Measurements from ENCODE around the gene PLIN3. TPM values are rescaled to one million over a fixed set of nuclear protein-coding genes. Genes with fewer than 3 reads are reported as not detected.
"Not testable (repeated sequence)": the region's sequence is repeated elsewhere in the genome, so short reads cannot be mapped to it uniquely, and the experiment has no call there.

The PLIN3 gene
- total and polyA plus RNA-seq, 2 of the 8 experiments (the other 6 are each of a cell fraction or from before 2014, with no cell fraction given), result 60.7 to 61.5 TPM

DNA sequence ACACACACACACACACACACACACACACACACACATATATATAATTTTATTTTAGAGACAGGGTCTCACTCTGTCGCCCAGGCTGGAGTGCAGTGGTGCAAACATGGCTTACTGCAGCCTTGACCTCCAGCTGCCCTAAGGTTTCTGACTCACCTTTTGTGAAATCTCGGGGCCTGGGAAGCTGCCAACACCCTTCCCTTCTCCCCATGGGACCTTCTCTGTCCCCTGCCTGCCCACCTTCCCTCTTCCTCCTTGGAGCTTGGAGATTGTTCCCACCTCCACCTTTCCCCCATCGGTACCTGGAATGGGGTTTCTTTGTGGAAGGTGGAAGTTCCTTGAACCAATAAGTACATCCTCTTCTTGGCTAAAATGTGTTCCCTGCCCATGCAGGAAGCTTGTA, 28.9 kb upstream of the PLIN3 start (continued):
- TF ChIP-seq KDM4A (IDR thresholded peaks at IDR 0.05; ENCODE audit: low read depth, low read length, severe bottlenecking) (no peak), EP300 (IDR thresholded peaks at IDR 0.05; ENCODE audit: borderline replicate concordance in 1 of 2, low read depth in 2 of 2, low read length in 2 of 2) (no peak), CBX8 (IDR thresholded peaks at IDR 0.05; ENCODE audit: borderline replicate concordance, low read depth, low read length) (no peak), POLR2AphosphoS5 (IDR thresholded peaks at IDR 0.05; ENCODE audit: low read depth, low read length) (no peak), MAFK (IDR thresholded peaks at IDR 0.05; ENCODE audit: low read depth, low read length) (no peak), SRF (IDR thresholded peaks at IDR 0.05; ENCODE audit: low read depth, low read length) (no peak)

DNA sequence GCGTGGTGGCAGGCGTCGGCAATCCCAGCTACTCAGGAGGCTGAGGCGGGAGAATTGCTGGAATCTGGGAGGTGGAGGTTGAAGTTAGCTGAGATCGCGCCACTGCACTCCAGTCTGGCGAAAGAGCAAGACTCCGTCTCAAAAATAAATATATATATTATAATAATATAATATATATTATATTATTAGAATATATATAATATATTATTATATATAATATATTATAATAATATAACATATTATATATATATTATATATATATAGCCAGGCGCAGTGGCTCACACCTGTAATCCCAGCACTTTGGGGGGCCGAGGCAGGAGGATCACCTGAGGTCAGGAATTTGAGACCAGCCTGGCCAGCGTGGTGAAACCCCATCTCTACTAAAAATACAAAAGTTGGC, 25.5 kb upstream of the PLIN3 start:
- DNase-seq (ENCODE audit: low read depth in 1 of 2, low spot score in 2 of 2); H4K20me1 ChIP-seq (replicated peaks in 1 of 2; ENCODE audit: control insufficient read depth in 1 of 2, insufficient read depth in 2 of 2, low read length in 2 of 2); H3K27ac ChIP-seq (ENCODE audit: low read depth, low read length); FAIRE-seq; POLR2A ChIA-PET (ENCODE audit: partially characterized antibody); H3K4ac ChIP-seq (replicated peaks; ENCODE audit: insufficient read length, low read depth, low read length); H2AK5ac ChIP-seq (ENCODE audit: low read depth, low read length); H2BK20ac ChIP-seq (ENCODE audit: low read length); H3K18ac ChIP-seq (ENCODE audit: extremely low read depth, low read length); H4K5ac ChIP-seq (ENCODE audit: insufficient read length, low read depth, low read length); H3K9ac ChIP-seq (replicated peaks in 1 of 4; ENCODE audit: extremely low read depth in 1 of 4, low read depth in 3 of 4, low read length in 3 of 4); H2BK12ac ChIP-seq (ENCODE audit: low read depth, low read length); H4K91ac ChIP-seq (replicated peaks; ENCODE audit: insufficient read length, low read length); H3K9me3 ChIP-seq (ENCODE audit: insufficient read depth in 2 of 2, low read depth in 1 of 2, low read length in 1 of 2); H3K4me3 ChIP-seq (ENCODE audit: extremely low read depth in 1 of 4, insufficient read depth in 2 of 4, low read depth in 3 of 4, low read length in 4 of 4); H3K79me2 ChIP-seq (ENCODE audit: control insufficient read depth in 1 of 2, insufficient read depth in 2 of 2, low read length in 2 of 2); CTCF ChIA-PET (ENCODE audit: partially characterized antibody); H2BK5ac ChIP-seq (ENCODE audit: low read depth, low read length); H2AFZ ChIP-seq (ENCODE audit: low read length); H3K56ac ChIP-seq (replicated peaks; ENCODE audit: insufficient read length, low read depth, low read length); H3K79me1 ChIP-seq (ENCODE audit: low read depth, low read length); H4K8ac ChIP-seq (ENCODE audit: extremely low read depth, insufficient read depth, low read length); H3K4me1 ChIP-seq (replicated peaks in 1 of 4; ENCODE audit: control insufficient read depth in 3 of 4, insufficient read depth in 4 of 4, low read length in 3 of 4); H3K4me2 ChIP-seq (ENCODE audit: insufficient read depth in 1 of 2, low read depth in 2 of 2, low read length in 2 of 2); H2BK15ac ChIP-seq (ENCODE audit: low read length); H3K23me2 ChIP-seq (ENCODE audit: low read depth, low read length); H3K23ac ChIP-seq (ENCODE audit: insufficient read length); H3K14ac ChIP-seq (ENCODE audit: insufficient read length); H2BK120ac ChIP-seq (replicated peaks; ENCODE audit: low read depth, low read length); H3K36me3 ChIP-seq (ENCODE audit: control insufficient read depth in 2 of 4, insufficient read depth in 4 of 4, low read length in 3 of 4): not testable (repeated sequence)
- WGBS, 2 experiments (ENCODE audit: extremely low coverage in 1 of 2, insufficient coverage in 1 of 2, insufficient read length in 1 of 2, insufficient replicate concordance in 2 of 2, low coverage in 1 of 2, low lambda C conversion rate in 2 of 2, missing lambda C conversion rate in 1 of 2), result 92% methylated on average over 11 of the region's 11 CpGs; no CpG with 5 or more reads in 1 of the 2 experiments
- H3K27me3 ChIP-seq (replicated peaks in 1 of 4; ENCODE audit: control insufficient read depth in 3 of 4, extremely low read depth in 1 of 4, insufficient read depth in 3 of 4, low read length in 3 of 4), result peaks cover 3 to 20% (median 14%) of the 10 kb centered on the region in 4 experiments; a peak in 6 of 7 replicates
